Measurements from ENCODE around the gene TEX2.

DNA sequence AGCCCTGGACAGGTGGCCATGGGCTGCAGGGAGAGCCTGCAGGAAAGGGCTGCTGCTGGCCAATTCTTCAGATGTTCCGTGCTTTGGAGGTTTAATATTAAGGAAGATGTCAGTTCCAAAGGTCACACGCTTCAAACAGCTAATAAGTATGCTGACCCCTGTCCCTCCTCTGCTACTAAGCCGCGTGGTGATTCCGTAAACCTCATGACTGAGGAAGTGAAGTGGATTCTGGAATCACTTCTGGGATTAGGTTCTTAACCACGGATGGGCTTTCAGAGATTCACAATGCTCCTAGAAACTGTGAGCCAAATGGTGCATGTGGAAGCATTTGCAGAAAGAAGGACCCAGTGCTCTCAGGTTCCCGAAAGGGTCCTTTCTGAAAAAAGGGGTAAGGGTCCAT lies 104.7 kb downstream of the TEX2 start:
- TF ChIP-seq, protein P1, sequence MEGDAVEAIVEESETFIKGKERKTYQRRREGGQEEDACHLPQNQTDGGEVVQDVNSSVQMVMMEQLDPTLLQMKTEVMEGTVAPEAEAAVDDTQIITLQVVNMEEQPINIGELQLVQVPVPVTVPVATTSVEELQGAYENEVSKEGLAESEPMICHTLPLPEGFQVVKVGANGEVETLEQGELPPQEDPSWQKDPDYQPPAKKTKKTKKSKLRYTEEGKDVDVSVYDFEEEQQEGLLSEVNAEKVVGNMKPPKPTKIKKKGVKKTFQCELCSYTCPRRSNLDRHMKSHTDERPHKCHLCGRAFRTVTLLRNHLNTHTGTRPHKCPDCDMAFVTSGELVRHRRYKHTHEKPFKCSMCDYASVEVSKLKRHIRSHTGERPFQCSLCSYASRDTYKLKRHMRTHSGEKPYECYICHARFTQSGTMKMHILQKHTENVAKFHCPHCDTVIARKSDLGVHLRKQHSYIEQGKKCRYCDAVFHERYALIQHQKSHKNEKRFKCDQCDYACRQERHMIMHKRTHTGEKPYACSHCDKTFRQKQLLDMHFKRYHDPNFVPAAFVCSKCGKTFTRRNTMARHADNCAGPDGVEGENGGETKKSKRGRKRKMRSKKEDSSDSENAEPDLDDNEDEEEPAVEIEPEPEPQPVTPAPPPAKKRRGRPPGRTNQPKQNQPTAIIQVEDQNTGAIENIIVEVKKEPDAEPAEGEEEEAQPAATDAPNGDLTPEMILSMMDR (conservative IDR thresholded peaks at IDR 0.05) = no peak
- TF ChIP-seq EZH2 (IDR thresholded peaks at IDR 0.05; ENCODE audit: low read depth) = no peak

Measured in PC-9 (cell line).